GM18507 (cell line): ENCODE measurements around the gene EI24.

Experiments used
- DNase-seq: peaks from one replicate; pipeline ENCODE4 v3.0.0; 2011; ENCODE audit warnings: low read depth; ENCODE audit not compliant: insufficient read length; ENCODE audit errors: extremely low spot score
- FAIRE-seq: peaks from 2 replicates; lab custom pipeline; 2011; peaks lifted over from hg19 to GRCh38; lab: Jason Lieb, UNC

Gene EI24

DNA sequence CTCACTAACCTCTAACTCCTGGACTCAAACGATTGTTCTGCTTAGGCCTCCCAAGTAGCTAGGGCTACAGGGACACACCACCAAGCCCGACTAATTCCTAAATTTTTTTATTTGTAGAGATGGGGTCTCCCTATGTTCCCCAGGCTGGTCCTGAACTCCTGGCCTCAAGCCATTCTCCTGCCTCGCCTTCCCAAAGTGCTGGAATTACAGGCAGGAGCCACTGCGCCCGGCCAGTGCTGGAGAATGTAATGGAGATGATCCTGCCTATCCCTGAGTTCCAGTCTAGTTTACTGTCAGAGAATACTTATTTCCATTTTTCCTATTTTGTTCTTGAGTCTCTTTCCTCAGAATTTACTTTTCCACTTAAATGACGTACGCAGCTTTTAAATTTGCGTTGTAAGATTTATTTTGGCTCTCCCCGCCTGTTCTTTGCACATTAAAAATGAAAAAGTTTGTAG is 55.5 kb downstream of the EI24 start, which contains the start of gene CHEK1:
Gene CHEK1, plus strand, starts transcription at position 408 of the 458 bp plus-strand sequence. CDS start 1,606 bp downstream, outside the sequence.
- no peak for FAIRE-seq
- DNase-seq = no peak

DNA sequence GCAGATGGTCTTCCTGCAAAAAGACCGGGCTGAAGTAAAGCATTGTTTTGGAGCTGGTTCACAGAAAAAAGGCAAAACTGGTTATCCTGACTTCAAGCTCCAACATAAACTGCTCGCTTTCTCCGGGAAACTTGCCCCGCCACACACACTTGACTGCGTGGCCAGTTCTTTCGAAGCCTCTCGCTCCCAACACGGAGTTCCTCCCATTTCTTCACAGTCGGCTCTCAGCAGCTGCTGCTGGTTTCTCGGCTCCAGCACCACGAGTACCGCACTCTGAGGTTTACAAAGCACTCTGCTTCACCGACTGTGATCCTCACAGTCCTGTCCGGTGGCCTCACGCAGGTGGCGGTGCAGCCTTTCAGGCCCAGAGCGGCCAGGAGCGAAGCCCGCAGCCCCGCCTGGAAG is 56.0 kb downstream of the EI24 start:
- FAIRE-seq (no peak), DNase-seq (no peak)

DNA sequence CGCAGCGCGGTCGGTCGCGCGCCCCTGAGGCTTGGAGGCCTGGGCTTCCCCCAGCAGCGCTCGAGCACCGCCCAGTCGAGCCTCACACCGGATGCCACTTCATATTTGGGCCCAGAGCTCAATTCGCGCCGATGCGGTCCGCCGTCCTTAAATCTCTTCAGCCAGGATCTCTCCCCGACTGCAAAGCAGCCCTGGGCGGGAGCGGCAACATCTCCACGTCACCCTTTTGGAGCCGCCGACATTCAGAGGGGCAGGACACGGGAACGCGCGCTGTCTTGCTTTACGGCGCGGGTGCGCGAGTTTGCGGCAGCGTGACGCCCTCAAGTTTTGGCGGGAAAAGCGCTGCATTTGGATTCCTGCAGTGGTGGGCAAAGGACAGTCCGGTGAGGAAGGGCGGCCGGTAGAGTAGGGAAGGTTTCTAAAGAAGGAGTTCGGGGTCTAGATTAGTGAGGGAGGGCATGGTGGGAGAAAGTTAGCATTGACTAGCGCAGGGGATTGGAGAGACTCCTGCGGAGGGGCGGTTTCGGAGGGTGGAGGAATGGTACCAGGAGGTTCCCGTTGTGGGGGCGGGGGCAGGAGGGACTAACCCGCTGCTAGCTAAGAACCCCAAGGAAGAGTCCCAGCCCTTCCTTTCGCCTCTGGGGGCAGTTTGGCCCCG is 56.5 kb downstream of the EI24 start:
- DNase-seq = peak; percentile 67
- FAIRE-seq = peak; percentile 86

GRCh38 chr11:125626288-125626950 is 57.1 kb downstream of the EI24 start:
- peak; percentile 72 for FAIRE-seq
- peak; percentile 7 for DNase-seq

- DNase-seq (no peak), FAIRE-seq (no peak)
Measured at GRCh38 chr11:125627236-125627910, 58.1 kb downstream of the EI24 start.
